ENCODE measurements around the gene SLC15A3.

SLC15A3 gene

GRCh38 chr11:60944490-60945294 lies 7.3 kb downstream of the SLC15A3 start:
- DNase-seq: no peak

- no peak for DNase-seq
Observed at GRCh38 chr11:60942970-60943565, 8.9 kb downstream of the SLC15A3 start.

GRCh38 chr11:60942219-60942618 lies 9.8 kb downstream of the SLC15A3 start:
- no peak for DNase-seq

DNA sequence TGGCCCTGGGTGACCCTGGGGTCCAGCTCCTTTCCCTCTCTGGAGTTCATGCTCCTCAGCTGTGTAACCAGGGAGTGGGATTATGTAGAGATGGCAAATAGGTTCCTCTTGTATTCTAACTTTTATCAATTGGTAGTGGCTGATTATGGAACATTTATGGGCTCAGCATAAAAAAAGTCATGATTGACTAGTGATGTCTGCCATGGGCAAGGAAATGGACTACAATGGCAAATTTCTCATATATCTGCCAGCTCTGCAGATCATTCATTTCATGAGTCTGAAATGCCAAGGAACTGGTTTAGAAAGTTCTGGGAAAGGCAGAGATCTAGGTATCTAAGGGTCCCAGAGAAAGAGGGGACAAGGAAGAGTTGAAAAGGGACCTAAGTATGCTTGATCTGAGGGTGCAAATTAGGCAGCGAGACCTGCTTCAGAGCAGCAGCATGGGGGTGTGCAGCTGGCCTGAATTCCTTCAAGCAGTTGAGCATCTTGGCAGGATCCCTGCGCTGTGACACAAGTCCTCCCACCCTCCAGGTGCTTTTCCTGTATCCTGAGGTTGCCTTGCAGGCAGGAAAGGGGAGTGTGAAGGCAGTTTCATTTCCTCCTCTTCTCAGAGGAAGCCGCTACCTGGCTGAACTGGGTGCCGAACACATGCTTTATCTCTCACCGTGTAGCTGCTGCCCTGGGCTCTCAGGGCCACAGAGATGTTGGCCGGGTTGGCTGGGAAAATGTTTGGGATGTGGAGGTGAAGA lies 10.4 kb downstream of the SLC15A3 start:
- DNase-seq: no peak

GRCh38 chr11:60939855-60940254 lies 12.1 kb downstream of the SLC15A3 start:
- no peak for DNase-seq

DNA sequence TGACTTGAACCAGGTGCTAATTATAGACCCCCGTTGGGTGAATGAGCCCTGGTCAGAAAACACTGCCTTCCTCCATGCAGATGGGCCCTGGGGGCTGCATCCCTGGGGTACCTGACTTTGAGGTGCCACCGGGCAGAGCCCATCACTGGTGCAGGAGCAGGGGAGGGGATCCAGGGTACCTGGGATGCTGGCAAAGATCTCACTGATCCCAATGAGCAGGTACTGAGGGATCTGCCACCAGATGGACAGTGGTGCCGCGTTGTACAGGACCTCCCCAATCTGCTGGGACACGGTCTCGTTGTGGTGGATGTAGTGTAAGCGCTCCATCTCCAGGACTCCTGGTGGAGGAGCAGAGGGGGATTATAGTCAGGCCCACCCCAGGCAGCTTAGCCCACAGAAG lies 12.7 kb downstream of the SLC15A3 start:
- no peak for DNase-seq

DNA sequence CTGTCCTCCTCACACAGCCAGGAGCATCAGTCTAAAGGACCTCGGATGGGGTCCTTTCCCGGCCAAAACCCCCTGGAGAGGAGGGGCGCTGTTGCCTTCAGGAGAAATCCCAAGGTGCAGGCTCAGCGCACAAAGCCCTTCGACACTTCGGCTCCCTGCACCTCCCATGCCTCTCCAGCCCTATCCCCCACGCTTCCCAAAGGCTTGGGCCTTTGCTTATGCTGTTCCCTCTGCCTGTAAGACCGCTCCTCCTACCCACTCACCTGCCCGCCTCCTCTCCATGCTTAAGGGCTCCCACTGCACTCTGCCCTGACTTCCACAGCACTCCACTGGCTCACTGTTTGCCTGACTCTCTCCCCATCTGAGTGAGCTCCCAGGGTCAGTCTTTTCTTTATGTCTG lies 13.5 kb downstream of the SLC15A3 start:
- DNase-seq: no peak

- DNase-seq: no peak
Observed at GRCh38 chr11:60937811-60938210, 14.2 kb downstream of the SLC15A3 start.

GRCh38 chr11:60937144-60937527 lies 14.8 kb downstream of the SLC15A3 start:
- DNase-seq: no peak

DNA sequence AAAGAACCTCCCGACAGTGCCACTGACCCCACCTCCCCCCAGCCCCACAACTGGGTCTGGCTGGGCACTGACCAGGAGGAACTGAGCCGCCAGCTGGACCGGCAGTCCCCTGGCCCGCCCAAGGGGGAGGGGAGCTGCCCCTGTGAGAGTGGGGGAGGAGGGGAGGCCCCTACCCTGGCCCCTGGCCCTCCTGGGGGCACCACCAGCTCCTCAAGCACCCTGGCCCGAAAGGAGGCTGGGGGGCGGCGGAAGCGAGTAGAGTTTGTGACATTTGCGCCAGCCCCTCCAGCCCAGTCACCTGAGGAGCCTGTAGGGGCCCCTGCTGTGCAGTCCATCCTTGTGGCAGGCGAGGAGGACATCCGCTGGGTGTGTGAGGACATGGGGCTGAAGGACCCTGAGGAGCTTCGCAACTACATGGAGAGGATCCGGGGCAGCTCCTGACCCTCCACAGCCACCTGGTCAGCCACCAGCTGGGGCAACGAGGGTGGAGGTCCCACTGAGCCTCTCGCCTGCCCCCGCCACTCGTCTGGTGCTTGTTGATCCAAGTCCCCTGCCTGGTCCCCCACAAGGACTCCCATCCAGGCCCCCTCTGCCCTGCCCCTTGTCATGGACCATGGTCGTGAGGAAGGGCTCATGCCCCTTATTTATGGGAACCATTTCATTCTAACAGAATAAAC lies 15.4 kb downstream of the SLC15A3 start:
- DNase-seq: no peak

DNA sequence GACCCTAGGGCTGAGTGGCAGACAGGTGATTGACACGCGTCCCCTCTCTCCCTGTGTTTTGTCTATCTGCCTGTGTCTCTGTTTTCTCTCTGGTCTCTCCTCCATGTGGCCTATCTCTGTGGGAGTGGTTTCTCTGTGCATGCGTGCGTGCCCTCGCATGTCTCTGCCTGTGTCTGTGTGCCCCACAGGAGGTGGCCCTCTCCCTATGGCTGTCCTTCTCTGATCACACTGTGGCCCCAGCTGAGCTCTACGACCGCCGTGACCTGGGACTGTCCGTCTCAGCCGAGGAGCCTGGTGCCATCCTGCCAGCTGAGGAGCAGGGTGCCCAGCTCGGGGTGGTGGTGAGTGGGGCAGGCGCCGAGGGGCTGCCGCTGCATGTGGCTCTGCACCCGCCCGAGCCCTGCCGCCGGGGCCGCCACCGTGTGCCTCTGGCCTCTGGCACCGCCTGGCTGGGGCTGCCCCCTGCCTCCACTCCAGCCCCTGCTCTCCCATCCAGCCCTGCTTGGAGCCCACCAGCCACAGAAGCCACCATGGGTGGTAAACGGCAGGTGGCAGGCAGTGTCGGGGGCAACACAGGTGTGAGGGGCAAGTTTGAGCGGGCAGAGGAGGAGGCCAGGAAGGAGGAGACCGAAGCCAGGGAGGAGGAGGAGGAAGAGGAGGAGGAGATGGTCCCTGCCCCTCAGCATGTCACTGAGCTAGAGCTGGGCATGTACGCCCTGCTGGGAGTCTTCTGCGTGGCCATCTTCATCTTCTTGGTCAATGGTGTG lies 16.1 kb downstream of the SLC15A3 start:
- DNase-seq: no peak

DNA sequence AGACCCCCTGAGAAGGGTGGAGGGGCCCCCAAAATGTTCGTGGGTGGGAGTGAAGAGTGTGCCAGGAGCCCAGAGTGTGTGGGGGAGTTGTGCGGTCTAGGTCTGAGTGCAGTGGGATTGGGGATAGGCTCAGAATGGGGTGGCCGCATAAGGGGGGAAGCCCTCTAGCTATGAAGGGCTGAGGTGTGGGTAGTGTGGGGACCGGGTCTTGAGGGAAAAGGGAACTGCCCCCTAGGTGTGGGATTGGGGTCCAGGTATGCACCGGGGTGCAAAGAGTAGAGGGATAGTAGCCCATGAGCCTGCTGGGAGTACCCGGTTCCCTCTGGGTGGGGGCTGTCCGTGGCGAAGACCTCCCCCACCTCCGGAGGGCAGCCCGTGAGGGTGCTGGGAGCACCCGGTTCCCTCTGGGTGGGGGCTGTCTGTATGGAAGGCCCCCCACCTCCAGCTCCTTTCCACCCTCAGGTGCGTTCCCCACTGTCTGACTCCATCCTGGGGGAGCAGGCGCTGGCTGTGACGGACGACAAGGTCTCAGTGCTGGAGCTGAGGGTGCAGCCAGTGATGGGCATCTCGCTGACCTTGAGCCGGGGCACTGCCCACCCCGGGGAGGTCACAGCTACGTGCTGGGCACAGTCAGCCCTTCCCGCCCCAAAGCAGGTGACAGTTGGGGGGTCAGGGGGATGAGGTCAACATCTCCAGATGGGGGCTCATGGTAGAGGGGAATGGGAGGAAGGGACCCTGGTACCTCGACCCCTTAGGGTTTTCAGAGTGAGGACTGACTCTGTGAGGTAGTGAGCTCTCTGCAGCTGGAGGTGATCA lies 17.0 kb downstream of the SLC15A3 start:
- DNase-seq: no peak

DNA sequence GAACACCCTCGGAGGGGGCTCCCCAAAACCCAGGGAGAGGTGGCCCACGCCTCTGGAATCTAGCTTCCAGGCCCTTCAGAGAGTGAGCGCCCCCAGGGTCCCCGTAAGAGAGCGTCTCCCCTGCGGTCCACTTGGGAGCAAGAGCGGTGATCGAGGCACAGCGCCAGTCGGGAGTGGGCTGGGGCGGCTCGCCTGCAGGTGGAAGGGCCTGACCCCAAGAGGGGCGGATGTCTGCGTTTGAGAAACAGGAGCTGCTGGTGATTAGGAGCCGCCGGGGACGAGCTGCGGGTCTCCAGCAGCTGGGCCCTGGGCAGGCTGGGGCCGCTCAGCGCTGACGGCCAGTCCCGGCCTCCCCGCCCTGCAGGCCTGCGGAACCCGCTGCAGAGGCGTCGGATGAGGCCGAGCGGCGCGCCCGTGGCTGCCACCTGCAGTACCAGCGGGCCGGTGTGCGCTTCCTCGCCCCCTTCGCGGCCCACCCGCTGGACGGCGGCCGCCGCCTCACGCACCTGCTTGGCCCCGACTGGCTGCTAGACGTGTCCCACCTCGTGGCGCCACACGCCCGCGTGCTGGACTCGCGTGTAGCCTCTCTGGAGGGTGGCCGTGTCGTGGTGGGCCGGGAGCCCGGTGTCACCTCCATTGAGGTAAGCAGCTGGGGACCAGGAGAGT lies 17.7 kb downstream of the SLC15A3 start:
- DNase-seq: no peak

GRCh38 chr11:60933416-60934123 lies 18.4 kb downstream of the SLC15A3 start:
- no peak for DNase-seq

- DNase-seq: no peak
Observed at GRCh38 chr11:60932605-60933356, 19.2 kb downstream of the SLC15A3 start.

DNA sequence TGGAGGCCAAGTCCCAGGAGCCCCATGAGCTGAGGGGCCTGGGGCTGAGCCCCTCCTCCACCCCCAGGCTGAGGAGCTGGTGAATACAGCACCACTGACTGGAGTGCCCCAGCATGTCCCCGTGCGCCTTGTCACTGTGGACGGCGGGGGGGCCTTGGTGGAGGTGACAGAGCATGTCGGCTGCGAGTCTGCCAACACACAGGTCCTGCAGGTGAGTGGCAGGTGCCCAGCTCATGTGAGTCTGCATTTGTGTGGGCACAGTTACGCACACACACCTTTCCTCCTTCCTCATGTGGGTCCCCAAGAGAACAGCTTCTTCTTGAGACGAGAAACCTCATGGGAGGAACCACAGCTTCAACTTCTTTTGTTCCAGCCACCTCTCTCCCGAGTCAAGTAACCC lies 20.1 kb downstream of the SLC15A3 start:
- DNase-seq: no peak

DNA sequence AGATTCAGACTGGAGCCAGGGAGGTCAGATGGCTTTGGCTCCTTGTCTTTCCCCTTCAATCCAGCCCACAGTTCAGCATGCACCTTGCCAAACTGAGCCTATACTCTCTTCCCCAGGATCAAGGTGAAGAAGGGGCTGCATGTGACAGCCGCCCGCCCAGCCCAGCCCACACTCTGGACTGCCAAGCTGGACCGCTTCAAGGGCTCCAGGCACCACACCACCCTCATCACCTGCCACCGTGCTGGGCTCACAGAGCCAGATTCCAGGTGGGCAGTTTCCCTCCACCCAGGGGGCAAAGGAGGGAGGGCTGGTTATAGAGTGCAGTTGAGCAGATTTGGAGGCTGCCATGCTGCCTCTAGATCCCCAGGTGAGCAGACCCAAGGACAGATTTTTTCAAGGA lies 21.6 kb downstream of the SLC15A3 start:
- DNase-seq: no peak

GRCh38 chr11:60929764-60930163 lies 22.2 kb downstream of the SLC15A3 start:
- DNase-seq: no peak

- no peak for DNase-seq
Observed at GRCh38 chr11:60928563-60929001, 23.4 kb downstream of the SLC15A3 start.
